ENCODE results near the gene RNF111. TPM values are rescaled to one million over a fixed set of nuclear protein-coding genes. Genes with fewer than 3 reads are reported as not detected.
A peak's percentile ranks its signal among the peaks of the same experiment; 100 is the strongest.
"Not testable (repeated sequence)": the region's sequence is repeated elsewhere in the genome, so short reads cannot be mapped to it uniquely, and the experiment has no call there.

RNF111 gene
- total RNA-seq, 1 donor from 2014 or later = 21.0 TPM

DNA sequence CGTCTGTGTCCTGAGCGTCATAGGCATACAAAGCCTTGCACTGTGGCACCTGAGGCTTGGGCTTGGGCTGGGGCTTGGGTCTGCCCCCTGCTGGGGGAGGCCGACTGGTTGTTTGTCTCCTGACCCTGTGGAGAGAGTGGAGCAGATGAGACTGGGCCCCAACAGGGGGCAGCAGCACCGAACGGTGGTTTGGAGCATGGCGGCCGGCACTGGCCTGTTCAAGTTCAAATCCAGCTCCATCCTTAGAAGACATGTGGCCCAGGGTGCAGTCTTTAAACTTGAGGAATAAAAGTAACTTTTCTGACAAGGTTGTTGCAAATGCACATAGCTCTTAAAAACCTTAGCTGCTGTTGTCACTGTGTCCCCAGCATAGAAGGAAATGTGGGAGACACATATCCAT is 150.8 kb downstream of the RNF111 start:
- peak; percentile 41 for ATAC-seq

GRCh38 chr15:59140422-59141226 is 153.2 kb downstream of the RNF111 start:
- peak; percentile 86 for ATAC-seq

DNA sequence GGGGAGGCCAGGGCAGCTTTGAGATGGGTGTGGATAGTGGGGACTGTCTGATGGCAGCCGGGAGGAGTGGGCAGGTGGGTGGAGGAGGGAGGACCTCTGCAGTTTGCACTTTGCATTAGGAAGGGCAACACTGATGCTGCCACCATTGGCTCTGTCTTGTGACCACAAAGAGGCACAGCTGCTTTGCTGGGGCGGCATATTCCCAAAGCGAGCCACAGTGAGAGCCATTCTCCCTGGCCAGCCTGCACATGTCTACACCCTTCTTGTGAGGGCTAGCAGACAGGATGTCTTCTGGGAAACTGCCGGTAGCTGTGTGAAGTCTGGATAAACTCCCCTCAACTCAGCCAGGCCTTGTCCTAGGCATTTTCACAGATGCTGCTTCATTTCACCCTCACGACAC is 155.8 kb downstream of the RNF111 start:
- no peak for ATAC-seq

DNA sequence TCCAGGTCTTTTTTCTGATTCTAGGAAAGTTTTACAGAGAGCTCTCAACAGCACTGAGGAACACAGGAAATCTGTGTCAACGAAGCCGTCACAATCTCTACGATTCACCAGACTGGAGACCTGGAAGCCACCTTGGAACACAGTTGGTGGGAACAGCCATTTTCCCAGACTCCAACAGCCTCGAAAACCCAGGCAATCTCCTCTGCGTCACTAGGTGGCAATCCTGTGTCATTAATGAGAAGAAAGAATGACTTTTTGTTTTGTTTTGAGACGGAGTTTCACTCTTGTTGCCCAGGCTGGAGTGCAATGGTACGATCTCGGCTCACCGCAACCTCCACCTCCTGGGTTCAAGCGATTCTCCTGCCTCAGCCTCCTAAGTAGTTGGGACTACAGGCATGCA is 157.1 kb downstream of the RNF111 start:
- not testable (repeated sequence) for ATAC-seq

Other genes with a start within 250 kb of the RNF111 start
- gene ADAM10, start 238.0 kb upstream of the RNF111 start, total RNA-seq = 79.3 TPM
- 10.2 TPM for gene MINDY2, start 216.4 kb upstream of the RNF111 start, total RNA-seq
- 53.4 TPM for gene SLTM, start 54.0 kb upstream of the RNF111 start, total RNA-seq
- 27.0 TPM for gene CCNB2, start 117.5 kb downstream of the RNF111 start, total RNA-seq
- gene LDHAL6B, start 219.2 kb downstream of the RNF111 start, total RNA-seq = not detected